Mesendoderm (in vitro differentiated cells): ENCODE data around the gene VSTM2L.

ENCODE experiments used
- DNase-seq: peaks from one replicate; pipeline ENCODE4 v3.0.0; 2013
- H2AK5ac ChIP-seq: 2 replicates; pipeline ENCODE4 v1.6.1; 2013; ENCODE audit warnings: low read length, inconsistent platforms
- H2BK120ac ChIP-seq: 2 replicates; pipeline ENCODE4 v1.6.1; 2013; ENCODE audit warnings: low read depth, mild to moderate bottlenecking, low read length, moderate library complexity, mixed read lengths
- H2BK15ac ChIP-seq: replicated peaks from 2 replicates; pipeline ENCODE4 v1.6.1; 2013; ENCODE audit warnings: low read depth, mild to moderate bottlenecking, moderate library complexity
- H2BK5ac ChIP-seq: 2 replicates; pipeline ENCODE4 v1.6.1; 2013; ENCODE audit warnings: low read length, inconsistent platforms
- H3K18ac ChIP-seq: 2 replicates; pipeline ENCODE4 v1.6.1; 2013; ENCODE audit warnings: mild to moderate bottlenecking, low read length, mixed read lengths
- H3K23ac ChIP-seq: one replicate; pipeline ENCODE4 v1.6.1; 2013; ENCODE audit warnings: low read length
- H3K27ac ChIP-seq: 2 replicates; pipeline ENCODE4 v1.5.1; 2013; ENCODE audit warnings: low read depth, mild to moderate bottlenecking, inconsistent platforms, low read length, moderate library complexity
- H3K27me3 ChIP-seq: 2 replicates; pipeline ENCODE4 v1.6.1; 2013; ENCODE audit warnings: low read length, control low read depth, mild to moderate bottlenecking, inconsistent platforms; ENCODE audit not compliant: insufficient read depth, poor library complexity
- H3K36me3 ChIP-seq: 2 replicates; pipeline ENCODE4 v1.6.1; 2013; ENCODE audit warnings: low read length, inconsistent platforms; ENCODE audit not compliant: control insufficient read depth, insufficient read depth
- H3K4ac ChIP-seq: one replicate; pipeline ENCODE4 v1.6.1; 2013; ENCODE audit warnings: low read depth, mild to moderate bottlenecking, low read length, moderate library complexity
- H3K4me1 ChIP-seq: 2 replicates; pipeline ENCODE4 v1.6.1; 2013; ENCODE audit warnings: low read depth, low read length, inconsistent platforms; ENCODE audit not compliant: control insufficient read depth
- H3K4me2 ChIP-seq: 2 replicates; pipeline ENCODE4 v1.6.1; 2013; ENCODE audit warnings: low read length
- H3K4me3 ChIP-seq: 2 replicates; pipeline ENCODE4 v1.5.1; 2013; ENCODE audit warnings: mild to moderate bottlenecking, low read length
- H3K56ac ChIP-seq: one replicate; pipeline ENCODE4 v1.6.1; 2013; ENCODE audit warnings: low read length
- H3K79me1 ChIP-seq: 2 replicates; pipeline ENCODE4 v1.6.1; 2013; ENCODE audit warnings: low read length, inconsistent platforms
- H3K79me2 ChIP-seq: 2 replicates; pipeline ENCODE4 v1.6.1; 2013; ENCODE audit warnings: mild to moderate bottlenecking, low read length; ENCODE audit not compliant: control insufficient read depth, insufficient read depth
- H3K9ac ChIP-seq: 2 replicates; pipeline ENCODE4 v1.6.1; 2013; ENCODE audit warnings: low read length, inconsistent platforms
- H4K5ac ChIP-seq: one replicate; pipeline ENCODE4 v1.6.1; 2013; ENCODE audit warnings: low read length
- H4K8ac ChIP-seq: one replicate; pipeline ENCODE4 v1.6.1; 2013; ENCODE audit warnings: low read depth, mild to moderate bottlenecking, control low read depth, low read length, moderate library complexity
- WGBS: extraction: QIAGEN DNeasy Blood & Tissue Kit; methylation state at CpG from one replicate; pipeline ENCODE4 v1.1.7; 2013; ENCODE audit warnings: low lambda C conversion rate, missing lambda C conversion rate; ENCODE audit not compliant: insufficient coverage; ENCODE audit errors: extremely low coverage; 5-methylcytosine and 5-hydroxymethylcytosine counted together

VSTM2L gene

GRCh38 chr20:37921341-37921929 is 18.5 kb downstream of the VSTM2L start:
- H3K4me1 ChIP-seq = peaks cover 4% of the 10 kb centered on the region
- no peak for DNase-seq
- H3K27me3 ChIP-seq = no peaks in the 10 kb centered on the region
- no peak overlapping the region for H2BK120ac ChIP-seq
- H3K36me3 ChIP-seq = no peaks in the 10 kb centered on the region
- H4K5ac ChIP-seq = no peak overlapping the region
- H3K79me2 ChIP-seq = no peaks in the 10 kb centered on the region
- H3K4ac ChIP-seq = no peak overlapping the region
- H3K56ac ChIP-seq = no peak overlapping the region
- H2BK15ac ChIP-seq = no peak overlapping the region
- no CpG with 5 or more reads among the region's 6 CpGs for WGBS
- no peak overlapping the region for H3K4me3 ChIP-seq
- no peak overlapping the region for H3K18ac ChIP-seq
- H4K8ac ChIP-seq = no peak overlapping the region
- H2BK5ac ChIP-seq = no peak overlapping the region
- no peak overlapping the region for H2AK5ac ChIP-seq
- no peak overlapping the region for H3K27ac ChIP-seq
- no peaks in the 10 kb centered on the region for H3K79me1 ChIP-seq
- no peak overlapping the region for H3K23ac ChIP-seq
- H3K9ac ChIP-seq = no peak overlapping the region
- no peak overlapping the region for H3K4me2 ChIP-seq

GRCh38 chr20:37922016-37922415 is 19.1 kb downstream of the VSTM2L start:
- no peaks in the 10 kb centered on the region for H3K79me2 ChIP-seq
- no peak for DNase-seq
- no peaks in the 10 kb centered on the region for H3K36me3 ChIP-seq
- no peak overlapping the region for H4K8ac ChIP-seq
- H3K4ac ChIP-seq = no peak overlapping the region
- no CpG with 5 or more reads among the region's 3 CpGs for WGBS
- H3K4me1 ChIP-seq = peaks cover 4% of the 10 kb centered on the region
- H4K5ac ChIP-seq = no peak overlapping the region
- no peak overlapping the region for H2BK15ac ChIP-seq
- no peak overlapping the region for H2BK120ac ChIP-seq
- no peak overlapping the region for H2AK5ac ChIP-seq
- H3K4me2 ChIP-seq = no peak overlapping the region
- H2BK5ac ChIP-seq = no peak overlapping the region
- H3K56ac ChIP-seq = no peak overlapping the region
- no peaks in the 10 kb centered on the region for H3K27me3 ChIP-seq
- H3K18ac ChIP-seq = no peak overlapping the region
- no peak overlapping the region for H3K4me3 ChIP-seq
- no peaks in the 10 kb centered on the region for H3K79me1 ChIP-seq
- H3K23ac ChIP-seq = no peak overlapping the region
- no peak overlapping the region for H3K27ac ChIP-seq
- no peak overlapping the region for H3K9ac ChIP-seq

DNA sequence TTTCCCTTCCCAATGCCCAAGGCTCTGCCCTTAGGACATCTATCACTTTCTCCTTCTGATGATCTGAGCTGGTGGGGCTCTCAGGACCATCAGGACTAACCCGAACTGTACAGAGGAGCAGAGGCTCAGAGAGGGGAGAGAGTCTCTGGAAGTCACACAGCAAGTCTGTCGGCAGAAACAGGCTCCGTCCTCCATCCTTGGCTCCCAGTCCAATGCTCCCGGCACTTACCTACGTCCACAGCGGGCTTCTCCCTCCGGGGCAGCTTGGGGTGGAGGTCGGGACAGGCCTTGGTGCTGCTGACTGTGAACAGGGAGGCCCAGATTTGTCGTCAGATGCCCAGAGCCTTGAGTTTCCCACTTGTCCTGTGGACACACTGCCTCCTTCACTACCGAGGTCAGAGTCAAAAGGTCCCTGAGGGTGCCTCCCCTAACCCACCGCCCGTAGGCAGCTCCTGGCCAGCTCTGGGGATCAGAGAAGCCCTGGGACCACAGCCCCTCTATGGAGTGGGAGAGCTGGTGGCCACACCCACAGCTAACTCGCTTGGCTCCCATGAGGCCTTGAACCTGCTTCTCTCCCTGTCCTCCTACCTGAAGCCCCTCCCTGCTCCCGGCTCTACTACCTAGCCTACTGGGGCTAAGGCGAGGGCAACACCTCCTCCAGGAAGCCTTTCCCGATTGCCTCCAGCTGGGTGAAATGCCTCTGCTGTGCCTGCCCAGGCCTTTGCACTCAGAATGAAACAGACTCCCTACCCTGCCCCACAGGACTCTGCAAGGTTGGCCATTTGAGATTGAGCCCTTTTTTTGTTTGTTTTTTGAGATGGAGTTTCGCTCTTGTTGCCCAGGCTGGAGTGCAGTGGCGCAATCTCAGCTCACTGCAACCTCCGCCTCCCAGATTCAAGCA is 22.6 kb downstream of the VSTM2L start:
- Histone ChIP-seq H3K79me2 (no peaks in the 10 kb centered on the region), H3K4me1 (no peaks in the 10 kb centered on the region), H2BK15ac (no peak overlapping the region), H3K4me3 (no peak overlapping the region), H3K27ac (no peak overlapping the region), H3K4ac (no peak overlapping the region), H2AK5ac (no peak overlapping the region), H3K23ac (no peak overlapping the region), H3K4me2 (no peak overlapping the region), H4K8ac (no peak overlapping the region), H3K36me3 (no peaks in the 10 kb centered on the region), H3K9ac (no peak overlapping the region), H2BK120ac (no peak overlapping the region), H3K79me1 (no peaks in the 10 kb centered on the region), H3K18ac (no peak overlapping the region), H2BK5ac (no peak overlapping the region), H3K27me3 (no peaks in the 10 kb centered on the region), H3K56ac (no peak overlapping the region), H4K5ac (no peak overlapping the region)
- WGBS = no CpG with 5 or more reads among the region's 19 CpGs
- DNase-seq = no peak

- Histone ChIP-seq H2BK120ac (no peak overlapping the region), H3K4me1 (no peaks in the 10 kb centered on the region), H3K79me2 (no peaks in the 10 kb centered on the region), H3K9ac (no peak overlapping the region), H3K36me3 (no peaks in the 10 kb centered on the region), H2AK5ac (no peak overlapping the region), H3K56ac (no peak overlapping the region), H3K27ac (no peak overlapping the region), H3K23ac (no peak overlapping the region), H3K18ac (no peak overlapping the region), H3K4ac (no peak overlapping the region), H2BK15ac (no peak overlapping the region), H4K5ac (no peak overlapping the region), H3K27me3 (no peaks in the 10 kb centered on the region), H3K4me3 (no peak overlapping the region), H3K79me1 (no peaks in the 10 kb centered on the region), H4K8ac (no peak overlapping the region), H3K4me2 (no peak overlapping the region), H2BK5ac (no peak overlapping the region)
- no peak for DNase-seq
- WGBS = no CpG with 5 or more reads among the region's 4 CpGs
Observed at GRCh38 chr20:37926612-37927011, 23.7 kb downstream of the VSTM2L start.

- no CpG with 5 or more reads among the region's 18 CpGs for WGBS
- H3K4me1 ChIP-seq = peaks cover under 1% of the 10 kb centered on the region
- no peak overlapping the region for H3K4me3 ChIP-seq
- no peak overlapping the region for H3K9ac ChIP-seq
- H3K79me2 ChIP-seq = no peaks in the 10 kb centered on the region
- H3K56ac ChIP-seq = no peak overlapping the region
- no peaks in the 10 kb centered on the region for H3K27me3 ChIP-seq
- H4K5ac ChIP-seq = no peak overlapping the region
- H3K18ac ChIP-seq = no peak overlapping the region
- no peaks in the 10 kb centered on the region for H3K36me3 ChIP-seq
- H2BK5ac ChIP-seq = no peak overlapping the region
- H2BK15ac ChIP-seq = no peak overlapping the region
- no peak overlapping the region for H4K8ac ChIP-seq
- no peaks in the 10 kb centered on the region for H3K79me1 ChIP-seq
- DNase-seq = no peak
- H2AK5ac ChIP-seq = no peak overlapping the region
- H3K23ac ChIP-seq = no peak overlapping the region
- H3K4me2 ChIP-seq = no peak overlapping the region
- no peak overlapping the region for H3K27ac ChIP-seq
- no peak overlapping the region for H2BK120ac ChIP-seq
- no peak overlapping the region for H3K4ac ChIP-seq
Observed at GRCh38 chr20:37927410-37928095, 24.6 kb downstream of the VSTM2L start.
